Activated naive CD8-positive, alpha-beta T cell treated with anti-CD3 and anti-CD28 coated beads, Interleukin-2, amount 50 U/mL, for 16 hours (primary cell): ENCODE results near the gene SELENOO.

Experiments
- DNase-seq: peaks from one replicate; pipeline ENCODE4 v3.0.0-alpha.2; 2020; ENCODE audit warnings: low read depth, low spot score

SELENOO gene

DNA sequence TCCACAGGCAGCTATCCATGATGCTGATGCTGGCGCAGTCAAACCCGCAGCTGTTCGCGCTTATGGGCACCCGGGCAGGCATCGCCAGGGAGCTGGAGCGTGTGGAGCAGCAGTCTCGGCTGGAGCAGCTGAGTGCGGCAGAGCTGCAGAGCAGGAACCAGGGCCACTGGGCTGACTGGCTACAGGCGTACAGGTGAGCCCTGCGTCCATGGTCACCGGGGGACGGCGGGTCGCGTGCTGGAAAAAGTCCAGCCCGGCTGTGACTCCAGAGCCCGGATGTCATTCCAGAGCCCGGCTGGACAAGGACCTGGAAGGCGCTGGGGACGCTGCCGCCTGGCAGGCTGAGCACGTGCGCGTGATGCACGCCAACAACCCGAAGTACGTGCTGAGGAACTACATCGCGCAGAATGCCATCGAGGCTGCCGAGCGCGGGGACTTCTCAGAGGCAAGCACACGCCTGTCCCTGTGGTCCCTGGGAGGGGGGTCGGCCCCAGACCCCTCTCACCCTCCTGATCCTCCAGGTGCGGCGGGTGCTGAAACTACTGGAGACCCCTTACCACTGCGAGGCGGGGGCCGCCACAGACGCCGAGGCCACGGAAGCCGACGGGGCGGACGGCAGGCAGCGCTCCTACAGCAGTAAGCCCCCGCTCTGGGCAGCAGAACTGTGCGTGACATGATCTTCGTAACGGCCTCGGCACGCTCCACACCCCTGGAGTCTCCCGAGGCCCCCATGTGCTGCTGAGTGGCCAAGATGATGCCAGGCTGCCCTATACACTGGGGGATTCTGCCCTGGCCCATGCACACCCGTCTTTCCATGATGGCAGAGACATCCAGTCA is 16.1 kb downstream of the SELENOO start:
- no peak for DNase-seq

DNA sequence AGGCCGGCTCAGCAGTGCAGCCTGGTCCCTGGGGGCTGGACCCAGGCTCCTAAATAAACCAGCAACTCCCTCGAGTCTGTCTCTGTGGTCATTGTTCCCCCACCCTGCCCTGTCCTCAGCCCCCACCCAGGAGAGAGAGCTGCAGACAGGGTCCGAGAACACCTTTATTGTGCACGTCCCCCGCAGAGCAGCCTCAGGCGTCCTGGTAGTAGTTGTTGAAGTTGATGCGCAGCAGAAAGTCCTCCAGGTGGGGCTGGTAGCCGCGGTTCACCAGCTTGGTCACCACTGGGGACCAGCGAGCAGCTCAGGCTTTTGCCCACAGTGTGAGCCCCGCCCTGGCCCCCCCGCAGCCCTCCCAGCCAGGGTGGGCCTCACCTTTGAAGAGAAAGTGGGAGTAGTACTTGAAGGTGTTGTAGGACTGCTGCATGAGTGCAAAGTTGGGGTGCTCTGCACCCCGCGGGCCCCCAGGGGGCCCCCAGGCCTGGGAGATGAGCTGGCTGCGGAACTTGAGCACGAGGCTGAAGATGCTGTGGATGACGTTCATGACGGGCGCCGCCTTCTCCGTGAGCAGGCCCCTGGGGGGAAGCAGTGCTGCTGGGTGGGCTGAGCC is 16.8 kb downstream of the SELENOO start:
- no peak for DNase-seq

DNA sequence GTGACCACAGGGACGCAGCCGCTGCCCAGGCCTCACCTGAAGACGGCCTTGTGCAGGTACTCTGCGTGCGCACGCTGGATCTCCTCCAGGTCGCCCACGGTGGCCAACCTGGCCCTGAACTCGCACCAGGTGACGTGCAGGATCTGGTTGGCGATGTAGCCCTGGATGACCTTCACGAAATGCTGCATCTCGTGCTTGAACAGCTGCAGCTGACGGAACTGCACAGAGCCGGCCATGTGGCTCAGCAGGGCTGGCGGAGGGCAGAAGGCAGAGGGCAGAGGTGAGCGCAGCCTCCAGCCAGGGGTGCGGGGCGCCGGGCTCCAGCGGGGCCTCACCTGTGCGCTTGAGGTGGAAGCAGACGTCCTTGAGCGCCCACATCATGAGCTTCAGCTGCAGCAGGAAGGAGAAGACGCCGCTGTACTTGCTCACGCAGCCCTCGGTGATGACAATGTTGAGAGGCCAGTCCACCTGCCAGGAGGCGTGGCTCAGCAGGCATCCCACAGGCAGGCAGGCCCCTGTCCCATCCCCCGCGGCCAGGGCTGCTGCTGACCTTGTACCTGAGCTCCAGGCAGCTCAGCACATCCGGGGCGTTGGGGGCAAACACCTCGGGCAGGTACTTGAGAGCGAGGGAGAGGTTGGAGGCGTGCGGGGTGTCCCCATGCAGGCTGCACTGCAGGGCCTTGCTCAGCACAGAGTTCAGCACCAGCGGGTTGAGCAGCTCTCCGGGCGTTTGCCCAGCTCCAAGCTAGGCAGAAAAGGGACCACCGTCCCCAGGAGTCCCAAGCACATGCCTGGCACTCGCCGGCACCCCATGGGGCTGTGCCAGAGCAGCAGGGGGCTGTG is 17.6 kb downstream of the SELENOO start:
- no peak for DNase-seq

DNA sequence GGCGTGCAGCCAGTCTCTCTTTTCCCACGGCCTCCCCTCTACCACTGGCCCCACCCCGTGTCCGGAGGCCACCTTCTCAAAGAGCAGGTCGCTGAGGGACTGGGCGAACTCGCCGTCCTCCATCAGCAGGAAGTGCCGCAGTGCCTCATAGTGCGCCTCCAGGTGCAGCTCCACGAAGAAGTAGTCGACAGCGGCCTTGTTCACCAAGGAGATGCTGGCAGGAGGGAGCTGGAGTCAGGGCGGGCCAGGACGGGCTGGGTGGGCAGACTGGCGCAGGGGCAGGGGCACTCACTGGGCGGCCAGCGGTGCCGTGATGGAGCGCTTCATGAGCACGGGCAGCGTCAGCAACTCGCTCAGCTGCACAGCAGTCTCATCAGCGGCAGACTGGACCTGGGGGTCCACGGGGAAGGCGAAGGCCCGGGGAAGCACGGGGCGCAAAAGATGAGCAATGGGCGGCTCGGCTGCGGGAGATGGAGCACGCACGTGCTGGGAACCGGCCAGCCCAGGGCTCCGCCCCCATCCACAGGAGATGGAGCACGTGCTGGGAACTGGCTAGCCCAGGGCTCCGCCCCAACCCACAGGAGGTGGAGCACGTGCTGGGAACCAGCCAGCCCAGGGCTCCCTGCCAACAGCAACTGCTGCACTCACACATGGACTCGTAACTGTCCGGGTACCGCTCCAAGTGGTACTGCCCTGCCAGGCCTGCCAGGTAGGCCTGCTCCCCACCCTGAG is 18.4 kb downstream of the SELENOO start:
- no peak for DNase-seq

DNA sequence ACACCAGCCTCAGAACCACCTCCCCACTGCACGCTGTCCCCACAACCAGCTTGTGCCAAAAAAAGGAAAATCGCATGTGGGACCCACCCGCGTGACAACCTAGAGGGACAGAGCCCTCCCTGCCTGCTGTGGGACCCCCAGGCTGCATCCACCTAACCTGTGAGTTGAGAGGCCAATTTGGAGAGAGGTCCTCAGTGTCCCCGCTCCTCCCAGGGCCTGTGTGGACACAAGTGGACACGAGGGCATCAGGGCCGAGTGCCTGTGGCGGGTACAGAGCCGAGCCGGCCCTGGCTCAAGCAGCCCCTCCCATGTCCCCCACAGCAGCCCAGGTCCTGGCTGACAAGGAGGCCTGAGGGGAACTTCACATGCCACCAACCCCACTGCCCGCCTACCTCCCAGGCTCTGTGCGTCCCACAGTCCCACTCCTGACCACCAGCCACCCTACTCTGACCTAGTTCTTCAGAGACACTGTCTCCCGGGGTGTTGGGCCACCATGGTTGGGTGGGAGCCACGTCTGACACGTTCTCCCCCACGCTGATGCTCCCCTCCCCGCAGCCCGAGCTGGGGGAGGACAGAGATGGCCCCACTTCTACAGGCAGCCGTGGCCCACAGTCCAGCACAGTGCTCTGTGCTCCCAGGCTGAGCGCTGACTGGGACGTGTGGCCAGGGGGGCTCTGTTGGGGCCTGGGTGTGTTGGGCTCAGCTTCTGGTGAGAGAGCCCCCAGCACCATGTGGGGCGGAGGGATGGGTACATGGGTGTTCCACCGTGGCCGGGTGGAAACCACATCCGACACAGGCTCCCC is 19.2 kb downstream of the SELENOO start:
- DNase-seq: no peak

DNA sequence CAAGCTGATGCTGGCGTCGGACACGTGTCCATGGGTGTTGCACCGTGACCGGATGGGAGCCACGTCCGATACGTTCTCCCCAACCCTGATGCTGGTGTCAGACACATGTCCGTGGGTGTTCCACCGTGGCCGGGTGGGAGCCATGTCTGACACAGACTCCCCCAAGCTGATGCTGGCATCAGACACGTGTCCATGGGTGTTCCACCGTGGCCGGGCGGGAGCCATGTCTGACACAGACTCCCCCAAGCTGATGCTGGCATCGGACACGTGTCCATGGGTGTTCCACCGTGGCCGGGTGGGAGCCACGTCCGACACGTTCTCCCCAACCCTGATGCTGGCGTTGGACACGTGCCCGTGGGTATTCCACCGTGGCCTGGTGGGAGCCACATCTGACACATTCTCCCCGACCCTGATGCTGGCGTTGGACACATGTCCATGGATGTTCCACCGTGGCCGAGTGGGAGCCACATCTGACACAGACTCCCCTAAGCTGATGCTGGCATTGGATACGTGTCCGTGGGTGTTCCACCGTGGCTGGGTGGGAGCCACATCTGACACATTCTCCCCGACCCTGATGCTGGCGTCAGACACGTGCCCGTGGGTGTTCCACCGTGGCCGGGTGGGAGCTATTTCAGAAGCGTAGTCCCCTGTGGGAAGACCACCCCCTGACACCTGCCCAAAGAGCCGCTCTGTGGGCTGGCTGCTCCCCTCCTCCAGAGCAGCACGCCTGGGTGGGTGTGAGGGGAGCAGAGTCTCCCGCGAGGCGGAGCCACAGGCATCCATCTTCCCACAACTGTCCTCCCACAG is 20.0 kb downstream of the SELENOO start:
- no peak for DNase-seq

DNA sequence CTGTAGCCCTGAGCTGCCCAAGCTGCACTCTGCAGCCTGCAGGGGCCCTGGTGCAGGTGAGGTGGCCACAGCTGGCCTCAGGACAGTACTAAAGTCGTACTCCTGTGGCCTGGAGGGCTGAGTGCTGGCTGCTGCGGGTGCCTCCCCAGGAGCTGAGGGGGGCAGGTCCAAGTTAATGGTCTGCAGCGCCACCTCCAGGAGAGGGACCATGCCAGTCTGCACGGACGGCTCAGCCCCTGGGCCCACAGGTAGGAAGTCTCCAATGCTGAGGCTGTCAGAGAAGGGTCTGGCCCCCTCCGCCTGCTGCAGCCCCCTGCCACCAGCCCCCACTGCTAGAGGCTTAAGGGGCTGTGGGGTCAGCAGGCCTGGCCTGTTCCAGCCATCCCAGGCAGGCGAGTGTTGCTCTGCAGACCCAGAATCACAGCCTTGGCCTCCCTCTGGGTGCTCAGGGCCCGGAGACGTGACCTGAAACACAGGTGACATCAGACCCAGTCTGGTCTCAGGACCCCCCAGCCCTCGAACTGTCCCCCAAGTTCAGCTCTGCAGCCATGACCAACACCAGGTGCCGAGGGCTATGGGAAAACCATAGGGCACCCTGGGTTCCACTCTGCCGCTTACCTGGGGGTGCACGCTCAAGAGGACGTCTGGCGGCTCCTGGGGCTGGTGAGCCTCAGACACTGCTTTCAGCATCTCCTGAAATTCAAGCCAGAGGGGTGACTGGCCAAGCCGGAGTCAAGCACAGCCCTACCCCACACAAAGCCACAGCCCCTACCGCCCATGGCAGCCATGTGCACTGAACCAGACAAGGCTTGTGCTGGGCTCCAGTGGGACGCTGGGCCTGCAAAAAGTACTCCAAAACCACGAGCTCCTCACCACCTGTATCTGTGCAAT is 20.8 kb downstream of the SELENOO start:
- no peak for DNase-seq

DNA sequence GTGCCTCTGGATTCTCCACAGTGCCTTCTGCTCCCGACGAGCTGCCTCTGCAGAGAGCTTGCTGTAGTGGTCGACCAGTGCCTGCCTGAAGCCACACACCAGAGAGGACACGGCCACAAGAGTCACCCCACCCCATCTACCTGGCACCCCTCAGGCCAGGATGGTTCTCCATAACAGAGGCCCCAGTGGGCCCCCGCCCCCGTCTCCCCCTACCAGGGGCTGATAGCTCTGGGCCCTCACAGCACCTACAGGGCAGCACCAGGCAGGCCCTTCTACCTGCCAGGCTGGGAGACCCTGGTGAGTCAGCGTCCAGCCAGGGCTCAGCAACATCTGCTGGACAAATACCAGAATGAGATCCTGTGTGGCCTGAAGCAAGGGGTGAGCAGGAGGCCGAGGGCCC is 21.7 kb downstream of the SELENOO start:
- no peak for DNase-seq

DNA sequence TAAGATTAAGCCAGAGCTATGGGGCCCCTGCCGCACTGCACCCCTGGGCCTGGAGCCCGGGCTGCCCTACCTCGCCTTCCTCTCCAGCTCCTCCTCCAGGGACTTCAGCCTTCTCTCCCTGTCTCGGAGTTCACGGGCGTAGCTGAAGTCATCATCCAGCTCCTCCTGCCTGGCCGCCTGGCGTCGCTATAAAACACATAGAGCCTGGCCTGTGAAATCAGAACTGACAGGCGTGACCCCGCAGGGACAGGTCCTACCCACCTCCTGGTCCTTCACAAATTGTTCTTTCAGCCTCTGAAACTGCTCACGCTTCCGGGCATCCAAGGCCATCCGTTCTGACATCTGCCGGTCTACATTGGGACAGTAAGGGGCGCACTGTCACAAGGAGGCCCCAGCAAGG is 23.3 kb downstream of the SELENOO start:
- no peak for DNase-seq

DNA sequence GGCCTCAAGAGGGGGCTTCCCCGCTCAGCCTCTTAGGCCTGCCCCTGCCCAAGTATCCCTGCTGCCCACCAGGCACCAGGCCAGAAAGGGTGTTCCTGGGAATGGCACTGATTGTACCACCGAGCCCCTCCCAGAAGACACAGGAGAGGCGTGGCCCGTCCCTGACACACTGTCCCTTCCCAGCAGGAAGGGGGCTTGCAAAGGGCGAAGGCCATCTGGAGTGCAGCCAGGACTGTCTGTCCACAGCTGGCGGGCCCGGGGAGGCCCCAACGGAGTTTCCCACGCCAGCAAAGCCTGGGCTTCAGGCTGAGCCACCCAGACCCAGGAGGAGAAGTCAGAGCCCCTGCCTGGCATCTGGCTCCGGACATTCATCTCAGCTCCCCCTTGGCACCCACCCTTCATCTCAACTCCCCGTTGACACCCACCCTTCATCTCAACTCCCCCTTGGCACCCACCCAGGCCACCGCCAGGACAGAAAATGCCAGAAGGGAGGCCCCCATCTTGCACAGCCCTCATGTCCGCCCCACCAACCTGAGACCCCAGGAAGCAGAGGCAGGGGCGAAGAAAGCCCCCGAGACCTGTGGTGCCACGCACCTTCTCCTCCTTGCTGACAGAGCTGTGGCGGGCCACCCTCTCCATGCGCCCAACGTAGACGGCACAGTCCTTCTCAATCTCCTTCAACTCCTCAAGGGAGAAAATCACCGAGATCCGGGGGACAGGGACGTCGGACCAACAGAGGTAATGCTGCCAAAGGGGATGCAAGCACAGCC is 24.6 kb downstream of the SELENOO start:
- no peak for DNase-seq

DNA sequence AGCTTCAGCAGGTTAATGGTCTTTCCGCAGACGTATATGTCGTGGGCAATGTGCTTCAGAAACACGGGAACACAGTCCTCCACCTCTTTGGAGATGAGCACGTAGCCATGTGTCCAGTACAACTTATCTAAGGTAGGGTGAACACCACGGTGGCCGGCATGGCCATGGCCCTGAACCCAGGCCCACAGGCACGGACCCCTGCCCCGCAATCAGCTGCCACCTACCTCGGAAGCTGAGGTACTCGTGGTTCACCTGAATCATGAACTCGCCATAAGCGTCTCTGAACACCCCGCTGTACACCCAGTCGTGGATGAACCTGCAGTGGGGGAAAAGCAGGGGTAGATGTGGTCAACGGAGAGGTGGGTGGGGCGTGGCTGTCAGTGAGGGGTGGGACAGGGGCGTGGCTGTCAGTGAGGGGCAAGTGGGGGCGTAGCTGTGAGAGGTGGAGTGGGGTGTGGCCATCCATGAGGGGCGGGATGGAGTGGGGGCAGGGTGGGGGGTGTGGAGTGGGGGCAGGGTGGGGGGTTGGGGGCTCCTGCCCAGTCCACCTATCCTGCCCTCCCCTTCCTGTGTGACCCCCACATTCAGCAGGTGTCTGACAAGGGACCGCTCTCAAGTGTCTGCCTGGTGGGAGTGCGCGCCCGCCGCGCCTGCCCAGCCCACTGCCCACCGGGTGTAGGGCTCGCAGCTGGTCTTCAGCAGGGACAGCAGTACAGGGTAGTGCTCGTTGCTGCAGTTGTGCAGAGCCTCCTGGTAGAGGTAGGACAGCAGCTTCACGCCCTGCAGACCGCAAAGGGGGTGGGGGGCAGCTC is 25.5 kb downstream of the SELENOO start:
- DNase-seq: no peak

DNA sequence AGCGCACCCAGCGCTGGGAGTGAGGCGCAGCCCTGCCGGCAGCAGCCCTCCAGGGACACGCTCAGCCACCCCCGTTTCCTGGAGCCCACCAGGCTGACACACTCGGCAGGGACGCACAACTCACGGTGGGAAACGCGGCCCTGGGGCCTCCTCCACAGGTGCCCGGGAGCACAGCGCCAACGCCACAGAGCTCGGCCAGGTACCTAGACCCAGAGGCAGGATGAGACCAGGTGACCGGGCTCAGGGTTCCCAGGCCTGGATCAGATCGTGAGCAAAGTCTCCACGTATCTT is 26.0 kb downstream of the SELENOO start:
- no peak for DNase-seq

DNA sequence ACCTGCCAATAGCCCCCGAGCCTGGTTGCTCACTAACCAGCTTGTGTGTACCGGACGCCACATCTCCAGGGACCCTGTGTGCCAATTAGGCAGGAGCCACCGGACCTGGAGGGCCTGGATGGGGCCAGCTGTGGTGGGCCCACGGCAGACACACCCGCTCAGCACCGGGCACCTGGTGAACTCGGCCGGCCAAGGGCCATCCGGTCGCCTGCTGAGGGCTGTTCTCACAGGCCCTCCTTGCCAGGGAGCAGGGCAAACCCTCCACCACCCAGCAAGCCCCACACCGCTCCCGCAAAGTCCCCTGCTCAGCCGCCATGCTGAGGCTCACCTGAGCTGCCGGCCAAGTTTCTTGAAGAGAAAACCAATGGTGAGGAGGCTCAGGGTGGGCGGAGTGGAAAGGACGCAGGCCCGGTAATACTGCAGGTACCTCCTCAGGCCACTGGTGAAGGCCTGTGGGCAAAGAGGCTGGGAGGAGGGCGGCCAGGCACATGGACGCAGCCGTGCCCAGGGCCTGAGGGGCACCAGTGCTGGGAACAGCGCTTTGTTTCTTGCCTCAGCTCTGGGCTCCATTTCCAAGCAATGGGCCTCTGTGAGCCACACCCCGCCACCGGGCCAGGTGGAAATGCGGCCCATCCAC is 26.9 kb downstream of the SELENOO start:
- no peak for DNase-seq

DNA sequence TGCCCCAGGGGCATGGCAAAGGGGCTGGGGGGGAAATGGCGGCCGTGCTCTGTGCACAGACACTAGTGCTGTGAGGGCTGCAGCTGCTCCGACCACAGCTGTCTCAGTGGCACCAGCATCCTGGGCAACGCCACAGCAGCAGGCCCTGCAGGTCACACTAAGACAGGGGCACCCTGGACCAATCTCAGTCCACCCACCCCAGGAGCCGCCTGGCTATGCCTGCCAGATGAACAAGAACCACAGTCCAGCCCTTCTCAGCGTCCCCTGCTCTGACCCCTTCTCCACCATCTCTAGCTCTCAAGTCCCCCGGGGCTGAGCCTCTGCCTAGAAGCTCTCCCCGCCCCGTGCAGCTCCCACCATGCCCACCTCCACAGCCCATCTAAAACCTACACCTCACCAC is 27.6 kb downstream of the SELENOO start:
- no peak for DNase-seq

DNA sequence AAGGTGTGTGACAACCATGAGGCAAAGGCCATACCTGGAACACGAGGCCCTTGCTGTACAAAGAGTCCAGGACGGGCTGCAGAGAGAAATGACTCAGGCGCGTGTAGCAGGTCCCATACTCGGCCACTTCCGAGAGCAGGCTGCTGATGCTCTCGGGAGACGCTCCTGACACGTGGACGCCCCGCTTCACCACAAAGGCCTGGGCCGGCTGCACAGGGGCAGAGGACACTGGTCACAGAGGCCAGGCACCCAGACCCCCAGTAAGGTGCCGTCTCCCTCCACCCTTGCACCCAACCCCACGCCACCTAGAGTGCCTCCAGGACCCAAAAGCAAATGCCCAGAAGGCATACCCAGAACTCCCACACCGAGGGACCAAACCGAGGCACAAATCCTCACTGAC is 28.6 kb downstream of the SELENOO start:
- DNase-seq: no peak

DNA sequence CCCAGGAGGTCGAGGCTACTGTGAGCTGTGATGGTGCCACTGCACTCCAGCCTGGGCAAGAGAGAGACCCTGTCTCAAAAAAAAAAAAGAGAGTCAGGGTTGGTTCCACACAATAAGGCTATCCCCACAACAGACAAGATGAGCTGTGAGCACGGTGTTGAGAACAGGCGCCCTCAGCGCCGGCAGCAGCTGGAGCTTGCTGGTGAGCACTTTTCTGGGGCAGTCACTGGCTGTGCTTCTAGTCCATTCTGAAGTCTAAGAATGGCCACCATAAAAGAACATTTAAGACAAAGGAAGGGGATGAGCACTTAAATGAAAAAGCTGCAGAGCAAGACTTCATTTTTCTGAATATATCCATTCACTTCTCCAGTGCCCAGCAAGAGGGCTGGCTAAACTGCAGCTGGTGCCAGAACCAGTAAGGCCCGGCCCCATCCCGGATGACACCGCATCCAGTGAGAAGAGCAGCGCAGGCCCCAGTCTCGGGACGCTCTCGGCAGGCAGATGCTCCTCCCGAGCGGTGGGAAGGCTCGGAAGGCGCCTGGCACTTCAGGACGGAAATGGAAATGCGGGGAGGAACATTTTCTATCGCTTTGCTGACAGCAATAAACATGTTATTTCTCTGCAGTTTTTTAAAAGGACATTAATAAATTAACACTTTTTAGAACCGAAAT is 31.8 kb downstream of the SELENOO start:
- no peak for DNase-seq

DNA sequence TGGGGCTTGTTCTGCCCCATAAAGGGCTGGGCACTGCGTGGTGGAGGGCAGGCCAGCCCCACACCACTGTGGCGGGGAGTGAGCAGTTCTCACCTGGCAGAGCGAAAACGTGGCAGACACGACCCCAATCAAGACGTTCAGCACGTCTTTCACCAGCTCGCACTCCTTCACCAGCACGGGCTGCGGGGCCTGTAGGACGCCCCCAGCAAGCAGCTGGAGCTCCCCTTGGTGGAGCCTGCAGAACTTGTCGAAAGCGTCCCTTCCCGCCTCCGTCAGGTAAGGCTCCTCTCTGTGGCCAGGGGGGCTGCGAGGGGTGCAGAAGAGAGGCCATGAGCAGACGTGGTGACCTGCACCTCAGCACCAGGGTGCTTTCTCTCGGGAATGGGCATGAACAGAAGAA is 32.4 kb downstream of the SELENOO start:
- DNase-seq: no peak
